Anterior cingulate cortex (tissue), 58 donors: ENCODE data around the gene C1QL2.

ENCODE experiments used
- DNase-seq, 58 donors: peaks; one replicate each; lab custom pipeline; 2025; lab: John Stamatoyannopoulos, UW

C1QL2 gene

GRCh38 chr2:119112230-119112629 lies 46.3 kb downstream of the C1QL2 start:
- no peak for DNase-seq

GRCh38 chr2:119111115-119111975 lies 47.2 kb downstream of the C1QL2 start:
- no peak for DNase-seq

- DNase-seq: no peak
Measured at GRCh38 chr2:119109866-119110265, 48.7 kb downstream of the C1QL2 start.

- no peak for DNase-seq
Measured at GRCh38 chr2:119108186-119108585, 50.4 kb downstream of the C1QL2 start.

GRCh38 chr2:119106301-119106897 lies 52.2 kb downstream of the C1QL2 start:
- peak in 11 of 58 donors; percentile 1 to 34 (median 6) for DNase-seq
